Measurements from ENCODE around the gene FBXO46. TPM values are rescaled to one million over a fixed set of nuclear protein-coding genes. Genes with fewer than 3 reads are reported as not detected.

The FBXO46 gene
- total and polyA plus RNA-seq, 2 of the 13 experiments (the other 11 are each of a cell fraction or from before 2014, with no cell fraction given): 6.2 to 6.4 TPM

GRCh38 chr19:45667620-45668341, 62.9 kb downstream of the FBXO46 start, which contains the start of gene GIPR:
TSS of gene GIPR (plus strand) at chr19:45668221. CDS start at chr19:45669521, 1,300 bp downstream.
- in situ Hi-C loops (cut with HindIII; ENCODE audit: extremely low pct_ligation_motif_present, low pct_unique_long_range_greater_than_20kb): no loop called here
- Histone ChIP-seq H3K4me2 (ENCODE audit: low read depth, low read length) (peak within 1 kb of the TSS; percentile 96), H3K27ac (ENCODE audit: extremely low read length, insufficient read depth, low read length) (no peak within 1 kb of the TSS), H3K9me3 (ENCODE audit: low read length) (no peaks in the 10 kb centered on the region), H3K4me3 (replicated peaks in 1 of 3; ENCODE audit: insufficient read depth in 1 of 3, low read depth in 2 of 3, low read length in 3 of 3) (peak within 1 kb of the TSS; percentile 60 to 78 (median 65)), H3K4me1 (ENCODE audit: insufficient read depth, low read length) (peaks cover 44% of the 10 kb centered on the region), H3K79me2 (ENCODE audit: insufficient read depth, low read length) (no peaks in the 10 kb centered on the region), H3K36me3 (replicated peaks in 1 of 2; ENCODE audit: control insufficient read depth in 1 of 2, insufficient read depth in 2 of 2, low read length in 2 of 2) (no peaks in the 10 kb centered on the region), H2AFZ (ENCODE audit: low read length) (peak within 1 kb of the TSS; percentile 72), H3K27me3 (ENCODE audit: control insufficient read depth in 1 of 2, insufficient read depth in 2 of 2, low read length in 2 of 2) (peaks cover 2 to 11% of the 10 kb centered on the region in 2 experiments; a peak in 3 of 5 replicates), H3K9ac (ENCODE audit: insufficient read depth, low read depth, low read length) (peak within 1 kb of the TSS; percentile 35; the same call in 1 of the 2 replicates), H4K20me1 (ENCODE audit: insufficient read depth, low read length) (no peaks in the 10 kb centered on the region)
- ChIA-PET CTCF (ENCODE audit: low intra/inter-chr PET ratio, low total read pairs) (no interaction called here), POLR2A (interaction anchor here (0.8 to 2.4 kb wide), 4 partner anchors 10 to 84 kb away, joined by 3 to 12 read pairs (median 4); partner anchors contain the start of genes QPCTL and SNRPD2)
- ATAC-seq (peak; percentile 61), DNase-seq (ENCODE audit: low spot score) (peak; percentile 44), FAIRE-seq (no peak)
- intact Hi-C loops (cut with micrococcal nuclease; ENCODE audit: unreplicated experiment): no loop called here
- no TSS peak for BruUV-seq (replicated peaks)
- 4% methylated on average over 4 of the region's 15 CpGs for WGBS (ENCODE audit: low lambda C conversion rate)
- TF ChIP-seq TBX2 (CRISPR knock-in tag; IDR thresholded peaks at IDR 0.05; ENCODE audit: borderline replicate concordance) (no peak), ZSCAN29 (CRISPR knock-in tag; conservative IDR thresholded peaks at IDR 0.05) (no peak), MTF1 (CRISPR knock-in tag; IDR thresholded peaks at IDR 0.05) (no peak), ATRX (CRISPR knock-in tag; IDR thresholded peaks at IDR 0.05; ENCODE audit: borderline replicate concordance) (no peak), NR0B2 (CRISPR knock-in tag; IDR thresholded peaks at IDR 0.05) (no peak), ZNF362 (CRISPR knock-in tag; IDR thresholded peaks at IDR 0.05; ENCODE audit: borderline replicate concordance) (no peak), ZSCAN20 (CRISPR knock-in tag; IDR thresholded peaks at IDR 0.05; ENCODE audit: borderline replicate concordance) (no peak), SKI (IDR thresholded peaks at IDR 0.05; ENCODE audit: partially characterized antibody) (no peak), SP5 (CRISPR knock-in tag; IDR thresholded peaks at IDR 0.05; ENCODE audit: borderline replicate concordance, low read depth) (0 out of 2 replicates have a peak, but pooled peaks have one; percentile 32), IKZF5 (CRISPR knock-in tag; IDR thresholded peaks at IDR 0.05) (peak; percentile 98), MED1 (CRISPR knock-in tag; IDR thresholded peaks at IDR 0.05) (no peak), ZNF773 (CRISPR knock-in tag; IDR thresholded peaks at IDR 0.05; ENCODE audit: borderline replicate concordance) (no peak), ZSCAN9 (CRISPR knock-in tag; IDR thresholded peaks at IDR 0.05; ENCODE audit: borderline replicate concordance) (no peak), REST (IDR thresholded peaks at IDR 0.05; ENCODE audit: borderline replicate concordance in 1 of 2, low read depth in 1 of 2, low read length in 2 of 2) (no peak), HBP1 (CRISPR knock-in tag; IDR thresholded peaks at IDR 0.05; ENCODE audit: low read depth) (peak; percentile 37; the same call in 1 of the 2 replicates), GABPB1 (CRISPR knock-in tag; IDR thresholded peaks at IDR 0.05) (peak; percentile 62)
